ENCODE data around the gene COMP.

DNA sequence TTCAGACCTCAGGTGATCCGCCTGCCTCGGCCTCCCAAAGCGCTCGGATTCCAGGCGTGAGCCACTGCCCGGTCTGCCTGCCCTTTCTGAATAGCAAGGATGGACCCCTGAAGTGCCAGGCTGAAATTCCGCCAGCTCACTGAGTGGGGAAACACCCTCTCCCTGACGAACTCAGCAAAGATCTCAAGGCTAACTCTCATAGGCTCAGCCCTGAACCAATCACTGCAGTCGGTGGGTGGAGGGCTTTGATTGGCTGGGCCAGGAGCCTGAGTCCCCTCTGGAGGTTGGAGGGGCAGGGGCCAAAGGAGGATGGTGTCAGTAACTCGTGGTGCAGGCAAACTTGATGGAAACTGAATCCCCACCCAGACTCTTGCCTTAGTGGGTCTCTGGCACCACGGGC, 11.2 kb upstream of the COMP start:
- TF ChIP-seq, protein P1, sequence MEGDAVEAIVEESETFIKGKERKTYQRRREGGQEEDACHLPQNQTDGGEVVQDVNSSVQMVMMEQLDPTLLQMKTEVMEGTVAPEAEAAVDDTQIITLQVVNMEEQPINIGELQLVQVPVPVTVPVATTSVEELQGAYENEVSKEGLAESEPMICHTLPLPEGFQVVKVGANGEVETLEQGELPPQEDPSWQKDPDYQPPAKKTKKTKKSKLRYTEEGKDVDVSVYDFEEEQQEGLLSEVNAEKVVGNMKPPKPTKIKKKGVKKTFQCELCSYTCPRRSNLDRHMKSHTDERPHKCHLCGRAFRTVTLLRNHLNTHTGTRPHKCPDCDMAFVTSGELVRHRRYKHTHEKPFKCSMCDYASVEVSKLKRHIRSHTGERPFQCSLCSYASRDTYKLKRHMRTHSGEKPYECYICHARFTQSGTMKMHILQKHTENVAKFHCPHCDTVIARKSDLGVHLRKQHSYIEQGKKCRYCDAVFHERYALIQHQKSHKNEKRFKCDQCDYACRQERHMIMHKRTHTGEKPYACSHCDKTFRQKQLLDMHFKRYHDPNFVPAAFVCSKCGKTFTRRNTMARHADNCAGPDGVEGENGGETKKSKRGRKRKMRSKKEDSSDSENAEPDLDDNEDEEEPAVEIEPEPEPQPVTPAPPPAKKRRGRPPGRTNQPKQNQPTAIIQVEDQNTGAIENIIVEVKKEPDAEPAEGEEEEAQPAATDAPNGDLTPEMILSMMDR (IDR thresholded peaks at IDR 0.05), result no peak
- TF ChIP-seq POLR2A (IDR thresholded peaks at IDR 0.05), result no peak

All from Peyer's patch (tissue), 4 donors.